ENCODE measurements around the gene SYPL2.
"Not testable (repeated sequence)": the region's sequence is repeated elsewhere in the genome, so short reads cannot be mapped to it uniquely, and the experiment has no call there.

Gene SYPL2

DNA sequence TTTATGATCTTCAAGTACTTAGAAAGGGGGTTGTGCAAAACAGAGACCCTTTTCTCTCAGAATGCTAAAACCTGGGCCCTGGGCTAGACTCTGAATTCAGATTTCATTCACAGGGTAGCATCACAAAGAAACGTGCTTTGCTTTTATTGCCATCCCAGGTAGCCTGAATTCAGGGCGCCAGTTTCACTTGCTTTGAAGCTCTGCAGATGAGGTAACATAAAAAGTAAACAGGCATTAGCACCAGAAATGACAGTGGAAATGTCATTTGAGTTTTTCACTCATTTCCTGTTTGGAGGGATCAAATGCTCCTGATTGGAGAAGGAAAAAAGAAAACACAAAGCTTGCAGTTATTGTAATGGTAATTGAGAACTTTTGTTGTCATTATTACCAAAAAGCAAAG, 2.6 kb downstream of the SYPL2 start:
- ATAC-seq (ENCODE audit: low read depth), result no peak
- TF ChIP-seq, protein P1, sequence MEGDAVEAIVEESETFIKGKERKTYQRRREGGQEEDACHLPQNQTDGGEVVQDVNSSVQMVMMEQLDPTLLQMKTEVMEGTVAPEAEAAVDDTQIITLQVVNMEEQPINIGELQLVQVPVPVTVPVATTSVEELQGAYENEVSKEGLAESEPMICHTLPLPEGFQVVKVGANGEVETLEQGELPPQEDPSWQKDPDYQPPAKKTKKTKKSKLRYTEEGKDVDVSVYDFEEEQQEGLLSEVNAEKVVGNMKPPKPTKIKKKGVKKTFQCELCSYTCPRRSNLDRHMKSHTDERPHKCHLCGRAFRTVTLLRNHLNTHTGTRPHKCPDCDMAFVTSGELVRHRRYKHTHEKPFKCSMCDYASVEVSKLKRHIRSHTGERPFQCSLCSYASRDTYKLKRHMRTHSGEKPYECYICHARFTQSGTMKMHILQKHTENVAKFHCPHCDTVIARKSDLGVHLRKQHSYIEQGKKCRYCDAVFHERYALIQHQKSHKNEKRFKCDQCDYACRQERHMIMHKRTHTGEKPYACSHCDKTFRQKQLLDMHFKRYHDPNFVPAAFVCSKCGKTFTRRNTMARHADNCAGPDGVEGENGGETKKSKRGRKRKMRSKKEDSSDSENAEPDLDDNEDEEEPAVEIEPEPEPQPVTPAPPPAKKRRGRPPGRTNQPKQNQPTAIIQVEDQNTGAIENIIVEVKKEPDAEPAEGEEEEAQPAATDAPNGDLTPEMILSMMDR (IDR thresholded peaks at IDR 0.05; ENCODE audit: poor library complexity, severe bottlenecking), result no peak
- Histone ChIP-seq H3K4me1 (ENCODE audit: insufficient read depth, poor library complexity, severe bottlenecking) (no peaks in the 10 kb centered on the region), H3K27ac (ENCODE audit: poor library complexity, severe bottlenecking) (no peak overlapping the region), H3K4me3 (ENCODE audit: severe bottlenecking) (no peak overlapping the region), H3K9me3 (ENCODE audit: severe bottlenecking) (no peaks in the 10 kb centered on the region), H3K36me3 (ENCODE audit: low read depth) (no peaks in the 10 kb centered on the region), H3K27me3 (ENCODE audit: insufficient read depth, poor library complexity, severe bottlenecking) (peaks cover 80% of the 10 kb centered on the region)
- DNase-seq (ENCODE audit: low spot score), result no peak

DNA sequence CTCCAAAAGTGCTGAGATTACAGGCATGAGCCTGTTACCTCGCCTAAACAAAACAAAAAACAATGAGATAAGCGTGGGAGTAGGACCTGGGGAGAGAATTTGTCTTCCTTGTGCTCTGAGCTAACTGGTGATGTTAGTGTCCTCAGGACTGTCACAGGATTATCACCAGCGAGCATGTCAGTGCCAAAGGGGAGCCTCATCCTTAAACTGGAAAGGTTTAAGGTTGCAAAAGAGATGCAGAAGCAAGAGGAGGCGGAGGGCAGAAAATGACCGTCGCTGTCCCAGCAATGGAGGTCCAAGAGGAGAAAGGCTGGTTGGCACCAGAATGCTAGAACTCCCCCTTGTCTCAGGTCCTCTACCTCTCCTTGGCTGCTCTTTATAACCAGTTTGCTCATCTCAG, 3.9 kb downstream of the SYPL2 start:
- Histone ChIP-seq H3K27ac (ENCODE audit: poor library complexity, severe bottlenecking) (no peak overlapping the region), H3K4me3 (ENCODE audit: severe bottlenecking) (no peak overlapping the region), H3K36me3 (ENCODE audit: low read depth) (no peaks in the 10 kb centered on the region), H3K27me3 (ENCODE audit: insufficient read depth, poor library complexity, severe bottlenecking) (peaks cover 67% of the 10 kb centered on the region), H3K9me3 (ENCODE audit: severe bottlenecking) (no peaks in the 10 kb centered on the region), H3K4me1 (ENCODE audit: insufficient read depth, poor library complexity, severe bottlenecking) (no peaks in the 10 kb centered on the region)
- no peak for DNase-seq (ENCODE audit: low spot score)
- no peak for ATAC-seq (ENCODE audit: low read depth)
- TF ChIP-seq, protein P1 (IDR thresholded peaks at IDR 0.05; ENCODE audit: poor library complexity, severe bottlenecking), result no peak

DNA sequence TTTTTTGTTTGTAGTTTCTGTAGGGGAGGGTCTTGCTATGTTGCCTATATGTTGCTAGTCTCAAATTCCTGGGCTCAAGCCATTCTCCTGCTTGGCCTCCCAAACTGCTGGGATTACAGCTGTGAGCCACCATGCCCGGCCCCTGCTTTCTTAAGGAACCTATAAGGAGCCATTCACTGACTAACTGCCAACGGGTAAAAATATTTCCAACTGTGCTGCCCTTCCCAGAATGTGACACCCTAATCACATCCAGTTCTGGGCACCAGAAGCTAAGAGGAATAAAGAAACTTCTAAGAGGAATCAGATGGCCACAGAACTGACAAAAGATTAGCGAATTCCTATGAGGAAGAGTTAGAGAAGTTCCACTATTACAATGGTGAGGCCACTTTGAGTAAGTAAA, 6.4 kb downstream of the SYPL2 start:
- Histone ChIP-seq H3K4me1 (ENCODE audit: insufficient read depth, poor library complexity, severe bottlenecking) (no peaks in the 10 kb centered on the region), H3K27me3 (ENCODE audit: insufficient read depth, poor library complexity, severe bottlenecking) (peaks cover 43% of the 10 kb centered on the region), H3K36me3 (ENCODE audit: low read depth) (no peaks in the 10 kb centered on the region), H3K27ac (ENCODE audit: poor library complexity, severe bottlenecking) (no peak overlapping the region), H3K4me3 (ENCODE audit: severe bottlenecking) (no peak overlapping the region), H3K9me3 (ENCODE audit: severe bottlenecking) (no peaks in the 10 kb centered on the region)
- ATAC-seq (ENCODE audit: low read depth) (no peak), DNase-seq (ENCODE audit: low spot score) (no peak)
- TF ChIP-seq, protein P1 (IDR thresholded peaks at IDR 0.05; ENCODE audit: poor library complexity, severe bottlenecking), result no peak

DNA sequence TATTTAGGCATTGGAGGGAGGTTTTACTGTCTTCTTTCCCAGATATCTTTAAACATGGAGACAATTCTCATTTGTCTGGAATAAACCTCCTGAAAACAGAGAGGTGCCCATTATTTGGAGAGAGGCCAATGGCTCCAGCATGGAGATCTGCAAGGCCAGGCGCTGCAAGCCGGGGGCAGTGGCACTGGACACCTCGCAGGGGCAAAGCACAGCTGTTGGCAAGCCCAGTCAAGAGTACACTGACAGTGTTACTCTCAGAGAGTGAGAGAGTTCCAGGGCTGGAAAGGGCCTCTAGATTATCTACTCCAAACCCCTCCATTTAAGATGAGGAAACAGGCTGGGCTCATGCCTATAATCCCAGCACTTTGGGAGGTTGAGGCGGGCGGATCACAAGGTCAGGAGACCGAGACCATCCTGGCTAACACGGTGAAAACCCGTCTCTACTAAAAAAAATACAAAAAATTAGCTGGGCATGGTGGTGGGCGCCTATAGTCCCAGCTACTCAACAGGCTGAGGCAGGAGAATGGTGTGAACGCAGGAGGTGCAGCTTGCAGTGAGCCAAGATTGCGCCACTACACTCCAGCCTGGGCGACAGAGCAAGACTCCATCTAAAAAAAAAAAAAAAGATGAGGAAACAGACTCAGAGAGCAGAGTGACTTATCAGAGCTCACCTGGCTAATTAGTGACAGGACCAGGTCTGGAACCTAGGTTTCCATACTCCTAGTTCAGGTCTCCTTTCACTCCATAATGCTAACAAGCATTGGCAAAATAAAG, 7.1 kb downstream of the SYPL2 start:
- not testable (repeated sequence) for H3K4me3 ChIP-seq (ENCODE audit: severe bottlenecking); ATAC-seq (ENCODE audit: low read depth); H3K9me3 ChIP-seq (ENCODE audit: severe bottlenecking); DNase-seq (ENCODE audit: low spot score); H3K27ac ChIP-seq (ENCODE audit: poor library complexity, severe bottlenecking); H3K36me3 ChIP-seq (ENCODE audit: low read depth); H3K4me1 ChIP-seq (ENCODE audit: insufficient read depth, poor library complexity, severe bottlenecking)
- peaks cover 36% of the 10 kb centered on the region for H3K27me3 ChIP-seq (ENCODE audit: insufficient read depth, poor library complexity, severe bottlenecking)

DNA sequence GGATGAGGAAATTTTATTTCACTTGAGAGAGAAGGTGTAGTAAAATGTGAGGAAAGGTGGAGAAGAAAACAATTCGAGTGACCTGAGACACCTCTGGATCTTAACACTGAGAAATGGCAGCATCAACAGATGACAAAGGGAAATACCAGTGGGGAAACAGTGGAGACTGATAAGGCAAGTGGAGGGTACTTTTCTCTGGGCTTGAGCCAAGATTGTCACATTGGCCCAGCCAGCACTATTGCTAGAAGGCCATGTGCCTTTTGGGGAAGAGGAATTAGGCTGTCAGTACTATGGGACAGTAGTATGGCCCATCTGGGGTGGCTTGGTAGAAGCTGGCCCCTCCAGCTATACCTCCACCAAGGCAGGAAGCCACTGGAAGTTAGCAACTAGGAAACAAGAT, 8.4 kb downstream of the SYPL2 start:
- ATAC-seq (ENCODE audit: low read depth), result no peak

More for the DNA sequence above, 8.4 kb downstream of the SYPL2 start:
- H3K4me1 ChIP-seq (ENCODE audit: insufficient read depth, poor library complexity, severe bottlenecking), result no peaks in the 10 kb centered on the region
- H3K9me3 ChIP-seq (ENCODE audit: severe bottlenecking), result no peaks in the 10 kb centered on the region
- H3K27ac ChIP-seq (ENCODE audit: poor library complexity, severe bottlenecking), result no peak overlapping the region
- H3K27me3 ChIP-seq (ENCODE audit: insufficient read depth, poor library complexity, severe bottlenecking), result peaks cover 25% of the 10 kb centered on the region
- no peak for DNase-seq (ENCODE audit: low spot score)
- TF ChIP-seq, protein P1 (IDR thresholded peaks at IDR 0.05; ENCODE audit: poor library complexity, severe bottlenecking), result no peak
- H3K4me3 ChIP-seq (ENCODE audit: severe bottlenecking), result no peak overlapping the region
- H3K36me3 ChIP-seq (ENCODE audit: low read depth), result no peaks in the 10 kb centered on the region

All from RWPE2 (cell line).